Skeletal muscle tissue (tissue), 4 donors: Measurements from ENCODE around the gene MYOF. TPM values are rescaled to one million over a fixed set of nuclear protein-coding genes. Genes with fewer than 3 reads are reported as not detected.

Experiments used
- H3K27ac ChIP-seq: one replicate; pipeline ENCODE4 v1.7.0; 2013; ENCODE audit warnings: mild to moderate bottlenecking, low read depth, low read length, inconsistent platforms
- H3K27me3 ChIP-seq, 3 donors: one replicate each; pipeline ENCODE4 v1.7.0; 2013; ENCODE audit warnings: low read length in 3 of 3; ENCODE audit not compliant: control insufficient read depth in 3 of 3, insufficient read depth in 3 of 3
- H3K36me3 ChIP-seq, 3 donors: one replicate each; pipeline ENCODE4 v1.7.0; 2013; ENCODE audit warnings: low read length in 3 of 3; ENCODE audit not compliant: control insufficient read depth in 3 of 3, insufficient read depth in 3 of 3
- H3K4me1 ChIP-seq, 3 donors: one replicate each; pipeline ENCODE4 v1.7.0; 2013; ENCODE audit warnings: low read length in 3 of 3, mild to moderate bottlenecking in 3 of 3; ENCODE audit not compliant: control insufficient read depth in 3 of 3, insufficient read depth in 3 of 3
- H3K4me3 ChIP-seq, 3 donors: one replicate each; pipeline ENCODE4 v1.7.0; 2013; ENCODE audit warnings: low read length in 3 of 3
- H3K9ac ChIP-seq, 3 donors: one replicate each; pipeline ENCODE4 v1.7.0; 2013; ENCODE audit warnings: low read length in 3 of 3, mild to moderate bottlenecking in 3 of 3, moderate library complexity in 2 of 3, low read depth in 1 of 3
- H3K9me3 ChIP-seq, 3 donors: one replicate each; pipeline ENCODE4 v1.7.0; 2013; ENCODE audit warnings: low read length in 3 of 3; ENCODE audit not compliant: control insufficient read depth in 3 of 3
- total RNA-seq: library from RNA; depleted of rRNA; stranded (reverse); fragments of >200 nt; gene quantifications from one replicate; pipeline ENCODE4 v1.2.3, GENCODE V29; 2014
- donor health status: Osteomylitis.

Gene MYOF
- total RNA-seq, 1 donor from 2014 or later = 45.4 TPM

GRCh38 chr10:93384006-93384405, 98.1 kb downstream of the MYOF start:
- no peaks in the 10 kb centered on the region for H3K27me3 ChIP-seq
- peak overlapping the region; percentile 50 for H3K27ac ChIP-seq
- peaks cover 0 to 18% (median 2%) of the 10 kb centered on the region in 3 donors for H3K36me3 ChIP-seq
- H3K4me3 ChIP-seq = no peak overlapping the region
- H3K9me3 ChIP-seq = no peaks in the 10 kb centered on the region
- H3K9ac ChIP-seq = no peak overlapping the region
- peaks cover 3 to 11% (median 5%) of the 10 kb centered on the region in 3 donors for H3K4me1 ChIP-seq

GRCh38 chr10:93383562-93383981, 98.6 kb downstream of the MYOF start:
- no peak overlapping the region for H3K4me3 ChIP-seq
- H3K36me3 ChIP-seq = peaks cover 0 to 19% (median 2%) of the 10 kb centered on the region in 3 donors
- no peaks in the 10 kb centered on the region for H3K9me3 ChIP-seq
- H3K27me3 ChIP-seq = no peaks in the 10 kb centered on the region
- H3K27ac ChIP-seq = peak overlapping the region; percentile 50
- no peak overlapping the region for H3K9ac ChIP-seq
- H3K4me1 ChIP-seq = peaks cover 3 to 11% (median 5%) of the 10 kb centered on the region in 3 donors

- Histone ChIP-seq H3K36me3 (peaks cover 0 to 19% (median 2%) of the 10 kb centered on the region in 3 donors), H3K9me3 (no peaks in the 10 kb centered on the region), H3K4me1 (peaks cover 3 to 6% (median 5%) of the 10 kb centered on the region in 3 donors), H3K4me3 (no peak overlapping the region), H3K27ac (peak overlapping the region; percentile 23), H3K9ac (no peak overlapping the region), H3K27me3 (no peaks in the 10 kb centered on the region)
Observed at GRCh38 chr10:93379731-93380575, 102.2 kb downstream of the MYOF start.

- peaks cover 0 to 26% (median 2%) of the 10 kb centered on the region in 3 donors for H3K36me3 ChIP-seq
- no peak overlapping the region for H3K9ac ChIP-seq
- H3K4me1 ChIP-seq = peaks cover 3 to 6% (median 5%) of the 10 kb centered on the region in 3 donors
- no peak overlapping the region for H3K4me3 ChIP-seq
- no peaks in the 10 kb centered on the region for H3K27me3 ChIP-seq
- no peaks in the 10 kb centered on the region for H3K9me3 ChIP-seq
- peak overlapping the region; percentile 23 for H3K27ac ChIP-seq
Observed at GRCh38 chr10:93378997-93379730, 103.0 kb downstream of the MYOF start.

GRCh38 chr10:93378039-93378438, 104.1 kb downstream of the MYOF start:
- Histone ChIP-seq H3K27ac (no peak overlapping the region), H3K27me3 (no peaks in the 10 kb centered on the region), H3K9ac (no peak overlapping the region), H3K4me3 (no peak overlapping the region), H3K4me1 (peaks cover 0 to 6% (median 0%) of the 10 kb centered on the region in 3 donors), H3K36me3 (peaks cover 2 to 29% (median 2%) of the 10 kb centered on the region in 3 donors), H3K9me3 (no peaks in the 10 kb centered on the region)

GRCh38 chr10:93376372-93377293, 105.5 kb downstream of the MYOF start:
- Histone ChIP-seq H3K4me1 (peaks cover 0 to 6% (median 0%) of the 10 kb centered on the region in 3 donors), H3K9me3 (no peaks in the 10 kb centered on the region), H3K36me3 (peaks cover 2 to 37% (median 5%) of the 10 kb centered on the region in 3 donors), H3K9ac (no peak overlapping the region), H3K4me3 (no peak overlapping the region), H3K27me3 (no peaks in the 10 kb centered on the region), H3K27ac (peak overlapping the region; percentile 41)

GRCh38 chr10:93370961-93371360, 111.2 kb downstream of the MYOF start:
- Histone ChIP-seq H3K4me1 (no peaks in the 10 kb centered on the region), H3K36me3 (peaks cover 0 to 42% (median 5%) of the 10 kb centered on the region in 3 donors), H3K4me3 (no peak overlapping the region), H3K27me3 (no peaks in the 10 kb centered on the region), H3K9me3 (no peaks in the 10 kb centered on the region), H3K27ac (no peak overlapping the region), H3K9ac (no peak overlapping the region)

- Histone ChIP-seq H3K4me3 (no peak overlapping the region), H3K27ac (no peak overlapping the region), H3K9me3 (no peaks in the 10 kb centered on the region), H3K9ac (no peak overlapping the region), H3K27me3 (no peaks in the 10 kb centered on the region), H3K4me1 (no peaks in the 10 kb centered on the region), H3K36me3 (peaks cover 0 to 46% (median 5%) of the 10 kb centered on the region in 3 donors)
Observed at GRCh38 chr10:93369588-93370164, 112.5 kb downstream of the MYOF start.

- H3K36me3 ChIP-seq = peaks cover 0 to 40% (median 5%) of the 10 kb centered on the region in 3 donors
- no peak overlapping the region for H3K4me3 ChIP-seq
- H3K27me3 ChIP-seq = no peaks in the 10 kb centered on the region
- H3K27ac ChIP-seq = no peak overlapping the region
- no peaks in the 10 kb centered on the region for H3K4me1 ChIP-seq
- no peak overlapping the region for H3K9ac ChIP-seq
- H3K9me3 ChIP-seq = no peaks in the 10 kb centered on the region
Observed at GRCh38 chr10:93368210-93368609, 113.9 kb downstream of the MYOF start.
